GM23248 (cell line): ENCODE results near the gene FAAH. TPM values are rescaled to one million over a fixed set of nuclear protein-coding genes. Genes with fewer than 3 reads are reported as not detected.

ENCODE experiments used
- DNase-seq: peaks from one replicate; pipeline ENCODE4 v3.0.0-alpha.2; 2015
- H2AFZ ChIP-seq: fragments of 200-600 bp; sonication (generic); 2 replicates; pipeline ENCODE4 v1.6.1; 2016; ENCODE audit warnings: antibody characterized with exemption
- H3F3A ChIP-seq: fragments of 200-600 bp; sonication (generic); 2 replicates; pipeline ENCODE4 v1.6.1; 2016; ENCODE audit warnings: mild to moderate bottlenecking, antibody characterized with exemption, mixed run types; ENCODE audit not compliant: insufficient read depth
- H3K27ac ChIP-seq: fragments of 200-600 bp; sonication (generic); 2 replicates; pipeline ENCODE4 v1.5.1; 2016; ENCODE audit warnings: mild to moderate bottlenecking
- H3K27me3 ChIP-seq: fragments of 200-600 bp; sonication (generic); replicated peaks from 2 replicates; pipeline ENCODE4 v1.6.1; 2016; ENCODE audit warnings: mild to moderate bottlenecking; ENCODE audit not compliant: insufficient read depth
- H3K36me3 ChIP-seq: fragments of 200-600 bp; sonication (generic); 2 replicates; pipeline ENCODE4 v1.6.1; 2016; ENCODE audit warnings: low read depth, mild to moderate bottlenecking
- H3K4me1 ChIP-seq: fragments of 200-600 bp; sonication (generic); 2 replicates; pipeline ENCODE4 v1.6.1; 2016; ENCODE audit warnings: mild to moderate bottlenecking; ENCODE audit not compliant: insufficient read depth
- H3K4me2 ChIP-seq: fragments of 200-600 bp; sonication (generic); one replicate; pipeline ENCODE4 v1.6.1; 2016; ENCODE audit warnings: mild to moderate bottlenecking; ENCODE audit not compliant: unreplicated experiment
- H3K4me3 ChIP-seq: fragments of 200-600 bp; sonication (generic); 2 replicates; pipeline ENCODE4 v1.5.1; 2016; ENCODE audit warnings: mild to moderate bottlenecking
- H3K79me2 ChIP-seq: fragments of 200-600 bp; sonication (generic); 2 replicates; pipeline ENCODE4 v1.6.1; 2016; ENCODE audit warnings: mild to moderate bottlenecking; ENCODE audit not compliant: insufficient read depth
- H3K9ac ChIP-seq: fragments of 200-600 bp; sonication (generic); 2 replicates; pipeline ENCODE4 v1.6.1; 2016; ENCODE audit warnings: mild to moderate bottlenecking
- H3K9me2 ChIP-seq: fragments of 200-600 bp; sonication (generic); 2 replicates; pipeline ENCODE4 v1.6.1; 2016; ENCODE audit warnings: mixed run types, mild to moderate bottlenecking, moderate library complexity; ENCODE audit not compliant: insufficient read depth
- H3K9me3 ChIP-seq: fragments of 200-600 bp; sonication (generic); one replicate; pipeline ENCODE4 v1.6.1; 2017; ENCODE audit warnings: low read depth
- H4K20me1 ChIP-seq: fragments of 200-600 bp; sonication (generic); 2 replicates; pipeline ENCODE4 v1.6.0; 2016; ENCODE audit not compliant: insufficient read depth
- EZH2 ChIP-seq: fragments of 200-600 bp; sonication (generic); IDR thresholded peaks from 2 replicates; pipeline ENCODE4 v1.6.1; 2018; ENCODE audit warnings: antibody characterized with exemption, mild to moderate bottlenecking; ENCODE audit not compliant: insufficient read depth, poor library complexity, severe bottlenecking
- EZH2phosphoT487 ChIP-seq: fragments of 200-600 bp; sonication (generic); IDR thresholded peaks from 2 replicates; pipeline ENCODE4 v1.6.1; 2018; ENCODE audit warnings: antibody characterized with exemption, moderate library complexity, mild to moderate bottlenecking, low read depth; ENCODE audit not compliant: insufficient read depth
- WGBS, 2 experiments: methylation state at CpG; one replicate each; pipeline ENCODE4 v1.1.6; 2015 to 2017; ENCODE audit warnings: low lambda C conversion rate in 2 of 2, low coverage in 1 of 2; ENCODE audit errors: missing lambda C conversion rate in 2 of 2; 5-methylcytosine and 5-hydroxymethylcytosine counted together
- in situ Hi-C: fragments of 300-500 bp; cut with MboI; formaldehyde crosslinking; loops from 2 replicates; pipeline ENCODE4 v1.15.0; 2020
- polyA plus RNA-seq: library from polyadenylated mRNA; unstranded; fragments of >200 nt; fragmentation: Nextera tagmentation; extraction: Ambion mirVana; gene quantifications from 2 replicates; pipeline ENCODE4 v1.2.1, GENCODE V29; 2016
- total RNA-seq: library from RNA; depleted of rRNA; stranded (reverse); fragments of >200 nt; shearing (Covaris generic); gene quantifications from 2 replicates; pipeline ENCODE4 v1.2.3, GENCODE V29; 2014

Gene FAAH
- total and polyA plus RNA-seq, 2 experiments from 2014 or later: 0.74 to 0.97 TPM

DNA sequence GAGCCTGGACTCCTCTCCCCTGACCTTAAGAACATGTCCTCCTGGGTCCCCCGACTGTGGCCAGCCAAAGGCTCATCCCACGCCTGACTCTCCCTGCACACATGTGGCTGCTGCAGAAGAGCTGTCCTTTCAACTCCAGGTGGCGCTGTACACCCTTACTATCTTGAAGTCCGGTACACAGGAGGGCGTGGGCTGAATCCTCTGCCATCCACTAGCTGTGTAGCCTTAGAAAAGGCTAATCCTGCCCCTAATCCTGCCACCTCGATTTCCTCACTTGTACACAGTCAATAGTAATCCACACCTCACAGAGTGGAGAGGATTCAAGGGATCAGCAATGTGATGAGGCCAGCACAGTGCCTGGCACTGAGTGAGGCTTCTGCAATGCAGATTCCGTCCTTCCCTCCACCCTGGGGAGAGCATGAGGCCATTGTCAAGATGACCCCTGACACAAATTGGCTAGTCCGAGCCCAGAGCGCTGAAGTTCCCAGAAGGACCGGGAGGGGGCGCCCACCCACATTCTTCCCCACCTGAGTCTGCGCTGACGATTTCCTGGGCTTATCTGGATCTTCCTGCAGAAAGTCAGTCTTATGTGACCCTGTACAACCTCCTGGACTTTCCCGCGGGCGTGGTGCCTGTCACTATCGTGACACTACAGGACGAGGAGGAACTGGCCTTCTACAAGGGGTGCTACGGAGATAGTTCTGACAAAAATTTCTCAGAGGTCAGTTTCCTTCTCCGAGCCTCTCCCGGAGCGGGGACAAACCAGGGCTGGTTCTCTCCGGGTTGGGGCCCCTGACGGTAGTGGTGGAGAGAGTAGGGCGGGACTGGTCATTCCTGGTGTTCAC, 48.4 kb downstream of the FAAH start:
- no peaks in the 10 kb centered on the region for H3K9me2 ChIP-seq
- peaks cover 6% of the 10 kb centered on the region for H3K27me3 ChIP-seq
- H3K9me3 ChIP-seq: no peaks in the 10 kb centered on the region
- no peaks in the 10 kb centered on the region for H4K20me1 ChIP-seq
- H3K4me2 ChIP-seq: peak overlapping the region; percentile 88
- peak overlapping the region; percentile 95 for H2AFZ ChIP-seq
- H3K4me3 ChIP-seq: peak overlapping the region; percentile 84
- H3F3A ChIP-seq: no peaks in the 10 kb centered on the region
- 0 out of 2 replicates have a peak overlapping the region, but pooled peaks have one; percentile 36 for H3K27ac ChIP-seq
- WGBS, 2 experiments: 7 to 8% methylated on average over 25 of the region's 25 CpGs
- no peaks in the 10 kb centered on the region for H3K4me1 ChIP-seq
- H3K79me2 ChIP-seq: no peaks in the 10 kb centered on the region
- peak; percentile 90 for DNase-seq
- in situ Hi-C loops: no loop called here
- TF ChIP-seq EZH2phosphoT487 (no peak), EZH2 (no peak)
- peak overlapping the region; percentile 40 for H3K9ac ChIP-seq
- H3K36me3 ChIP-seq: no peaks in the 10 kb centered on the region

DNA sequence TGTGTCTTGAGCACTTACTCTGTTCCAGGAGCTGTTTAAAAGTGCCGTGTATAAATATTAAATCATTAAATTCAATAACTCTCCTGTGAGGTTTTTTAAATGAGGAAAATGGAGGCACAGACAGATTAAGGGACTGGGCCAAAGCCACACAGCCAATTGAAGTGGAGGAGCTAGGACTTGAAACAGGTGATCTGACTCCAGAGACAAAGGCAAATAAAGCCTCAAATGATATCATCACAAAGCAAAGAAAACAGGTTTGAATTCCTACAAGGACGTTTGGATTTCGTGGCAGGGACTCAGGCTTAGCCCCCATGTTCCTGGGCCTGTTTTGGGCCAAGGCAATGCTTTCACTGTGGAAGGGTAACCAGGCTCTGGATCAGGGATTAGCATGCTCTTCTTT, 50.3 kb downstream of the FAAH start:
- H3K4me3 ChIP-seq: no peak overlapping the region
- H3K9ac ChIP-seq: no peak overlapping the region
- no peak for DNase-seq
- H3K79me2 ChIP-seq: no peaks in the 10 kb centered on the region
- H3K4me1 ChIP-seq: no peaks in the 10 kb centered on the region
- no peaks in the 10 kb centered on the region for H3K9me3 ChIP-seq
- no peaks in the 10 kb centered on the region for H3K36me3 ChIP-seq
- TF ChIP-seq EZH2phosphoT487 (no peak), EZH2 (no peak)
- H3F3A ChIP-seq: no peaks in the 10 kb centered on the region
- in situ Hi-C loops: no loop called here
- no peak overlapping the region for H2AFZ ChIP-seq
- WGBS, 2 experiments: 54 to 64% methylated on average over 3 of the region's 3 CpGs
- no peaks in the 10 kb centered on the region for H3K9me2 ChIP-seq
- no peak overlapping the region for H3K4me2 ChIP-seq
- peaks cover 25% of the 10 kb centered on the region for H3K27me3 ChIP-seq
- H3K27ac ChIP-seq: no peak overlapping the region
- no peaks in the 10 kb centered on the region for H4K20me1 ChIP-seq

DNA sequence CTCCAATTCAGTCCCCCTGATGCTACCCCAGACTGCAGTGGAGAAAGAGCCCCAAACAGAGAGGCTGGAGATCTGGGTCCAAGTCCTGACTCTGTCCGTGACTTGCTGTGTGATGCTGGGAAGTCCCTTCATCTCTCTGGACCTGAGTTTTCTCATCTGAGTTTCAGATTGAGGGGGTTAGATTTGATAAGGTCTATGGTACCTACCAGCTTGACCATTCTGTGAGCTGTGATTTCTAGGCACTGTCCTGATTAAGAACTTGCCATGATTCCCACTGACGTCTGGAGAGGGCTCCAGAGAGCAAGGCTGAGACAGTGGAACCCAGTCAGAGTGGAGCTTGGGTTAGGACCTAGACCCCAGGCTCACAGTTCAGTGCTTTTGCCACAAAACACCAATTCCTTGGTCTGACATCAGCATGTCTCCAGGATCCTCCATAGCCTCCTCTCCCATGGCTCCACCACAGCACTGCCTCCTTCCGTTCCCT, 51.7 kb downstream of the FAAH start:
- DNase-seq: no peak
- Histone ChIP-seq H3K9me2 (no peaks in the 10 kb centered on the region), H3K4me2 (no peak overlapping the region), H3K4me1 (no peaks in the 10 kb centered on the region), H3K9me3 (no peaks in the 10 kb centered on the region), H3K27ac (no peak overlapping the region), H3K9ac (no peak overlapping the region), H3K79me2 (no peaks in the 10 kb centered on the region), H2AFZ (no peak overlapping the region), H3K4me3 (no peak overlapping the region), H3F3A (no peaks in the 10 kb centered on the region), H3K36me3 (no peaks in the 10 kb centered on the region), H4K20me1 (no peaks in the 10 kb centered on the region), H3K27me3 (peaks cover 33% of the 10 kb centered on the region)
- in situ Hi-C loops: no loop called here
- 62 to 65% methylated on average over 3 of the region's 3 CpGs for WGBS, 2 experiments
- TF ChIP-seq EZH2phosphoT487 (no peak), EZH2 (no peak)

DNA sequence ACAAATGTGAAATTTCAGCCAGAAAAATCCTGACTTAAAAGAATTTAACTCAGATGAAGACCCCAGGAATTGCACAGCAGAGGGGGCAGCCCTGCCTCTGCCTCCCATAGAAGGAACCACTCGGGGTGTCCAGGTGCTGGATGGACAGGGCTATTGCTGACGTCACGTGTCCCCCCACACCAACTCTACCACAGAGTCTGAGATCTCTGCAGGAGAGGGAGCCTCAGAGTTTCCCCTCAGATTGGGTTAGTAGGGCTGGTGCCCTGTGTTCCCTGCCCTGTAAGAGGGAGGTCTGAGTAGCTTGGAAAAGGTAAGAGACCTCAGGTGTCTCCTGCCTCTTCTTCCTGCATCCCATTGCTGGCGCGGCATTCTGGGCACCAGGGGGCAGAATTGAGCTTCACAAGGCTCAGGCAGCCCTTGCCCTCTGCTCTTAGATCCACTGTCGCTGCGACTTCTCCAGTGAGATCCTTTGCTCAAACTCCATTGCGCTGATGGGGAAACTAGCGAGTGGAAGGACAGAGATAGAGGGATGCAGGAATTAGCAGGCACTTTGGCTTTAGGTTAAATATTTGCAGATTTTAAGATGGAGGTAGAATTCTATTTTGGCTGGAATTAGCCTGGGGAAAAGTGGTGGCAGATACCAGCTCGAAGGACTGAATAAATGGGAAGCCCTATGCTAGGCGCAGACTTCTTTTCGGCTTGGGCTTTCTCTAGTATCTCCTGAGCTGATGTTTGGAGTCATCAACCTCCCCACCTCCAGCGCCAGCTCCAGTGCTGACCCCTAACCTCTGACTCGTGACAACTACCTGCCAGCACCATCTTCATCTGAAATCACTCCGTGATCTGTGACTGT, 52.8 kb downstream of the FAAH start:
- Histone ChIP-seq H3K4me1 (no peaks in the 10 kb centered on the region), H3K79me2 (no peaks in the 10 kb centered on the region), H3K4me2 (no peak overlapping the region), H3K9me3 (no peaks in the 10 kb centered on the region), H4K20me1 (no peaks in the 10 kb centered on the region), H3F3A (no peaks in the 10 kb centered on the region), H3K4me3 (no peak overlapping the region), H3K36me3 (no peaks in the 10 kb centered on the region), H3K27me3 (peaks cover 42% of the 10 kb centered on the region), H3K27ac (no peak overlapping the region), H2AFZ (no peak overlapping the region), H3K9me2 (no peaks in the 10 kb centered on the region), H3K9ac (no peak overlapping the region)
- DNase-seq: peak; percentile 83
- 29 to 31% methylated on average over 15 of the region's 15 CpGs for WGBS, 2 experiments
- in situ Hi-C loops: no loop called here
- no peak for TF ChIP-seq EZH2
- no peak for TF ChIP-seq EZH2phosphoT487
